ENCODE results near the gene MAPK8IP3.

MAPK8IP3 gene

GRCh38 chr16:1705688-1706385 is at the start of gene MAPK8IP3:
TSS of gene MAPK8IP3 (plus strand) at chr16:1706195. CDS start at chr16:1706340, 145 bp downstream.
- DNase-seq (ENCODE audit: low read depth, low spot score) = peak; percentile 98

GRCh38 chr16:1656808-1657617 is 49.0 kb upstream of the MAPK8IP3 start:
- no peak for DNase-seq (ENCODE audit: low read depth, low spot score)

GRCh38 chr16:1657841-1658240 is 48.2 kb upstream of the MAPK8IP3 start:
- no peak for DNase-seq (ENCODE audit: low read depth, low spot score)

GRCh38 chr16:1659031-1659430 is 47.0 kb upstream of the MAPK8IP3 start:
- DNase-seq (ENCODE audit: low read depth, low spot score) = no peak

GRCh38 chr16:1661826-1662225 is 44.2 kb upstream of the MAPK8IP3 start:
- no peak for DNase-seq (ENCODE audit: low read depth, low spot score)

GRCh38 chr16:1662543-1662942 is 43.5 kb upstream of the MAPK8IP3 start:
- no peak for DNase-seq (ENCODE audit: low read depth, low spot score)

GRCh38 chr16:1665829-1666228 is 40.2 kb upstream of the MAPK8IP3 start:
- no peak for DNase-seq (ENCODE audit: low read depth, low spot score)

- no peak for DNase-seq (ENCODE audit: low read depth, low spot score)
These were observed 39.7 kb upstream of the MAPK8IP3 start for GRCh38 chr16:1666316-1666715.

GRCh38 chr16:1667271-1667670 is 38.7 kb upstream of the MAPK8IP3 start:
- DNase-seq (ENCODE audit: low read depth, low spot score) = no peak

GRCh38 chr16:1667916-1668315 is 38.1 kb upstream of the MAPK8IP3 start:
- no peak for DNase-seq (ENCODE audit: low read depth, low spot score)

- DNase-seq (ENCODE audit: low read depth, low spot score) = no peak
These were observed 37.2 kb upstream of the MAPK8IP3 start for GRCh38 chr16:1668612-1669319.

GRCh38 chr16:1669698-1670097 is 36.3 kb upstream of the MAPK8IP3 start:
- no peak for DNase-seq (ENCODE audit: low read depth, low spot score)

GRCh38 chr16:1670371-1670770 is 35.6 kb upstream of the MAPK8IP3 start:
- DNase-seq (ENCODE audit: low read depth, low spot score) = no peak

- no peak for DNase-seq (ENCODE audit: low read depth, low spot score)
These were observed 35.1 kb upstream of the MAPK8IP3 start for GRCh38 chr16:1670866-1671265.

- DNase-seq (ENCODE audit: low read depth, low spot score) = no peak
These were observed 32.4 kb upstream of the MAPK8IP3 start for GRCh38 chr16:1673424-1674151.

- no peak for DNase-seq (ENCODE audit: low read depth, low spot score)
These were observed 31.7 kb upstream of the MAPK8IP3 start for GRCh38 chr16:1674306-1674705.

- DNase-seq (ENCODE audit: low read depth, low spot score) = peak; percentile 78
These were observed 31.0 kb upstream of the MAPK8IP3 start for GRCh38 chr16:1674751-1675664.

GRCh38 chr16:1676661-1677060 is 29.3 kb upstream of the MAPK8IP3 start:
- DNase-seq (ENCODE audit: low read depth, low spot score) = no peak

GRCh38 chr16:1677339-1677738 is 28.7 kb upstream of the MAPK8IP3 start:
- DNase-seq (ENCODE audit: low read depth, low spot score) = no peak

- peak; percentile 100 for DNase-seq (ENCODE audit: low read depth, low spot score)
These were observed 28.0 kb upstream of the MAPK8IP3 start, which contains the start of gene JPT2 for GRCh38 chr16:1677942-1678499. TSS of gene JPT2 (plus strand) at chr16:1678279. CDS start at chr16:1678313, 34 bp downstream.

Measured in astrocyte of the hippocampus (primary cell).